HG03196 (cell line): ENCODE measurements around the gene PRSS8.

ENCODE experiments used
- ATAC-seq: cut with Tn5 transposase; IDR thresholded peaks from one replicate; pipeline ENCODE4 v1.9.1; 2021; ENCODE audit not compliant: unreplicated experiment

Gene PRSS8

DNA sequence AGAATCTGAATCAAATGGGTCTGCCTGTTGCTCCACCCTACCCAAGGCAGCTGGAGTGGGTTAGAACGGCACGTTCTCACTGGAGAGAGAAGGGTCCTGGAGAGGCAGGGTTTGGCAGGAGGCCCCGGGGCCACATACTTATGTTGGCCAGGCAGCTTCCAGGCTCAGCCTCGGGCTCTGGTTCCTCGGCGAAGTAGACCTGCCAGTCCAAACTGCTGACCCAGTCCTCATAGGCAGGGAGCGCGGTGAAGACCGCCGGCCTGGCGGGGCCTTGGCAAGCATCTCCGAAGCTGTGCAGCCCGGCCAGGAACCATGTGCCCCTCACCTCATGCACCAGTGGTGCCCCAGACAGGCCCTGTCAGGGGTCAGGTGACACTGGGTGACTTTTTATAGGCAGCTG lies 51.5 kb downstream of the PRSS8 start:
- ATAC-seq: no peak

DNA sequence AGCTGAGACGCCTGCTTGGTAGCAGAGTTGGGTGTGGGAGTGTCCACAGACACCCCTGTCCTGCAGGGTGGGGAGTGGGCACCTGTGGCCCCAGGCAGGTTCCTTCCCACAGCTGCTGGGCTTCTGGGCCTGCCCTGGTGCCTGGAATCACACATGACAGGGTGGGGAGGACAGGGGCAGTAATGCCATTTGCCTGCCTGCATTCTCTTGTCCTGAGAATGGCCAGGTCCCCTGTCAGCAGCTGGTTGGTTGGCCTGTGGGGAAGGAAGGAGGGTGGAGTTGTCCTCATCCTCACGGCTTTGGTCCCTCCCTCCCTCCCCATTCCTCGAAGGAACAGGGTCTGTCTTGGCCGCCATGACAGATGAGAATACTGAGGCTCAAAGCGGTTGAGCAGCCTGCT lies 52.0 kb downstream of the PRSS8 start:
- no peak for ATAC-seq

DNA sequence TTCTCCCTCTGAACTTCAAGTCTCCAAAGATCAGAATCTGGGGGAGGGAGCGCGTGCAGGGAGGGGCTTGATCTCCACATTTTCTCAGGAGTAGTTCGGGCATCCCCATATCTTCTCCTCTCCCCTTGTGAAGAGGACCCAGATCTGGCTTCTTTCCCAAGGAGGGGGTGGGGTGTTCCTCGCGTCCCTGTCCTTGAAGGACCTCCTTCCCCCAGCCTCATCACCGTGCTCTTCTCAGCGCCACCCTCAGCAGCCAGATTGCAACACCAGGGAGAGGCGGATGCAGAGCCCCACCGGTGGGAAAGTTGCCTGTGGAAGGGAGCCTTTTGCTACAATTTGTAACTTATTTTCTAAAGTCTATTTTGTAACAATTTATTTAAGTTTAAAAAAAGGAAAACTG lies 52.4 kb downstream of the PRSS8 start:
- no peak for ATAC-seq

GRCh38 chr16:31082368-31083045 lies 53.0 kb downstream of the PRSS8 start:
- no peak for ATAC-seq
